ENCODE results near the gene VAMP1. TPM values are rescaled to one million over a fixed set of nuclear protein-coding genes. Genes with fewer than 3 reads are reported as not detected.

Gene VAMP1
- total RNA-seq, 1 experiment from 2014 or later: 10.3 TPM

DNA sequence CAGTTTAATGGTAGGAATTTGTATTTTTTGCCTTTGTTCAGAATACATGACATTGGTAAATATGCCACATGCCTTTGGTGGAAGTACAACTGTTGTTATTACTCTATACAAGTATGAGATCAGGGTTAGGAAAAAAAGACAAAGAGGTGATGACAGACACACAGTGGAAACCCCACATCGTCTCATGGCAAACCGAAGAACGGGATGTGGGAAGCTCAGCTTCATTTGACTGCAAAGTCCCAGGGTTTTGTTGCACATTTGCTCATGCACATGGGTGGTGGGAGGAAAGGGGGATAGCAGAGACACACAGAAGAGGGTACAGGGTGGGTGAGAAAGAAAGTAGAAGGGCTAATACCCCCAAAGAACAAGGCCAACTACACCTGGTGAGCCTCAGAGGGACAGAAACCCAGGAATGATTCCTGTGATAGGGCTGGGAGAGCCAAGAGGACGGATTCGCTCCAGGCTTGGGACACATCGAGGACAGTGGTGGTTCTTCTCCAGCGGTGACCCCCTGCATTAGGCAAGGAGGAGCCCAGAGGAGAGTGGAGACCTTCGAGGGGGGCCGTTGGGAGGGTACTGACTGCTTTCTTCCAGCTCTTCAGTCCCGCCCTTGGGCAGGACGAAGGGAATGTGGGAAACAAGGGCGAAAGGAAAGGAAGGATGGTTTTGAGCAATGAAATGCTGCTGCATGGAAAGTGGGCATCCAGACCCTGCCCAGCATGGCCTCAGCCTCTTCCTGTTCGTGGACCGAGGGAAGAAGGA lies 8.1 kb downstream of the VAMP1 start:
- no peak for DNase-seq
- H3K18ac ChIP-seq (ENCODE audit: insufficient read length, low read depth, low read length): no peak overlapping the region
- no peak overlapping the region for H2BK12ac ChIP-seq (ENCODE audit: insufficient read length, low read depth, low read length)
- TF ChIP-seq, protein P1, sequence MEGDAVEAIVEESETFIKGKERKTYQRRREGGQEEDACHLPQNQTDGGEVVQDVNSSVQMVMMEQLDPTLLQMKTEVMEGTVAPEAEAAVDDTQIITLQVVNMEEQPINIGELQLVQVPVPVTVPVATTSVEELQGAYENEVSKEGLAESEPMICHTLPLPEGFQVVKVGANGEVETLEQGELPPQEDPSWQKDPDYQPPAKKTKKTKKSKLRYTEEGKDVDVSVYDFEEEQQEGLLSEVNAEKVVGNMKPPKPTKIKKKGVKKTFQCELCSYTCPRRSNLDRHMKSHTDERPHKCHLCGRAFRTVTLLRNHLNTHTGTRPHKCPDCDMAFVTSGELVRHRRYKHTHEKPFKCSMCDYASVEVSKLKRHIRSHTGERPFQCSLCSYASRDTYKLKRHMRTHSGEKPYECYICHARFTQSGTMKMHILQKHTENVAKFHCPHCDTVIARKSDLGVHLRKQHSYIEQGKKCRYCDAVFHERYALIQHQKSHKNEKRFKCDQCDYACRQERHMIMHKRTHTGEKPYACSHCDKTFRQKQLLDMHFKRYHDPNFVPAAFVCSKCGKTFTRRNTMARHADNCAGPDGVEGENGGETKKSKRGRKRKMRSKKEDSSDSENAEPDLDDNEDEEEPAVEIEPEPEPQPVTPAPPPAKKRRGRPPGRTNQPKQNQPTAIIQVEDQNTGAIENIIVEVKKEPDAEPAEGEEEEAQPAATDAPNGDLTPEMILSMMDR (conservative IDR thresholded peaks at IDR 0.05): no peak
- no peak overlapping the region for H2BK5ac ChIP-seq (ENCODE audit: insufficient read length, low read length)
- H3K9me3 Mint-ChIP-seq: no peaks in the 10 kb centered on the region
- H3K27ac Mint-ChIP-seq: peak overlapping the region in 1 of 3 experiments; percentile 16; a peak in 1 of 7 replicates
- H2AK5ac ChIP-seq (ENCODE audit: insufficient read length, low read length): no peak overlapping the region
- H4K8ac ChIP-seq (replicated peaks; ENCODE audit: insufficient read length, low read depth, low read length): no peak overlapping the region
- H3K23me2 ChIP-seq (ENCODE audit: insufficient read length, low read depth, low read length, poor library complexity, severe bottlenecking): no peaks in the 10 kb centered on the region
- peaks cover 0 to 14% of the 10 kb centered on the region in 2 experiments for H3K4me1 Mint-ChIP-seq
- no peak overlapping the region for H2AFZ ChIP-seq (ENCODE audit: low read length)
- H3K56ac ChIP-seq (ENCODE audit: insufficient read length, low read depth, low read length): no peak overlapping the region
- H3K4me1 ChIP-seq (ENCODE audit: insufficient read depth, low read length): no peaks in the 10 kb centered on the region
- no peak overlapping the region for H3T11ph ChIP-seq (ENCODE audit: low read length)
- no peak overlapping the region for H3K27ac ChIP-seq (ENCODE audit: insufficient read length, low read depth, low read length)
- no peaks in the 10 kb centered on the region for H3K79me1 ChIP-seq (ENCODE audit: insufficient read depth, low read depth, low read length, poor library complexity, severe bottlenecking)
- H3K4ac ChIP-seq (ENCODE audit: low read depth, low read length): no peak overlapping the region
- no peak overlapping the region for H3K4me2 ChIP-seq (ENCODE audit: insufficient read depth, insufficient read length, low read length)
- no peaks in the 10 kb centered on the region for H4K20me1 ChIP-seq (ENCODE audit: control insufficient read depth, insufficient read depth, insufficient read length)
- H3K27me3 ChIP-seq (ENCODE audit: insufficient read depth, low read length): no peaks in the 10 kb centered on the region
- H4K5ac ChIP-seq (ENCODE audit: insufficient read length, low read depth, low read length): no peak overlapping the region
- no peaks in the 10 kb centered on the region for H3K79me2 ChIP-seq (ENCODE audit: insufficient read depth, low read length)
- H4K91ac ChIP-seq (ENCODE audit: insufficient read length, low read depth, low read length): no peak overlapping the region
- no peak overlapping the region for H3K14ac ChIP-seq (ENCODE audit: insufficient read depth, low read length)
- no peak overlapping the region for H3K9ac ChIP-seq (ENCODE audit: extremely low read depth, insufficient read length, low read length)
- H2BK120ac ChIP-seq (ENCODE audit: low read depth, low read length, poor library complexity, severe bottlenecking): no peak overlapping the region
- no peak overlapping the region; a peak in 1 of 5 replicates for H3K4me3 Mint-ChIP-seq
- H2BK15ac ChIP-seq (ENCODE audit: low read depth, low read length): no peak overlapping the region
- H2BK20ac ChIP-seq (ENCODE audit: low read depth, low read length, poor library complexity, severe bottlenecking): no peak overlapping the region
- no peak overlapping the region for H3K23ac ChIP-seq (ENCODE audit: insufficient read length, low read depth, low read length)
- WGBS (ENCODE audit: extremely low coverage, insufficient read length, low lambda C conversion rate): no CpG with 5 or more reads among the region's 14 CpGs
- no peaks in the 10 kb centered on the region for H3K9me3 ChIP-seq (ENCODE audit: control insufficient read depth, low read depth, low read length)
- peaks cover 32 to 74% (median 59%) of the 10 kb centered on the region in 3 experiments for H3K36me3 Mint-ChIP-seq (ENCODE audit: insufficient read depth in 1 of 3, low read depth in 3 of 3)
- H3K27me3 Mint-ChIP-seq (ENCODE audit: low read depth): no peaks in the 10 kb centered on the region

Data from H9 (cell line).